Measurements from ENCODE around the gene PPP2CA. TPM values are rescaled to one million over a fixed set of nuclear protein-coding genes. Genes with fewer than 3 reads are reported as not detected.

PPP2CA gene
- total and polyA plus RNA-seq, 2 of the 8 experiments (the other 6 are each of a cell fraction or from before 2014, with no cell fraction given): 75.0 to 205 TPM

GRCh38 chr5:134228624-134229023 is 2.8 kb upstream of the PPP2CA start:
- Histone ChIP-seq H3K23ac (ENCODE audit: insufficient read length) (no peak overlapping the region), H2AFZ (ENCODE audit: low read length) (no peak overlapping the region), H2BK5ac (ENCODE audit: low read depth, low read length) (no peak overlapping the region), H3K56ac (replicated peaks; ENCODE audit: insufficient read length, low read depth, low read length) (no peak overlapping the region), H3K79me2 (ENCODE audit: control insufficient read depth in 1 of 2, insufficient read depth in 2 of 2, low read length in 2 of 2) (peaks cover 22 to 33% of the 10 kb centered on the region in 2 experiments), H3K14ac (ENCODE audit: insufficient read length) (no peak overlapping the region), H4K8ac (ENCODE audit: extremely low read depth, insufficient read depth, low read length) (no peak overlapping the region), H3K79me1 (ENCODE audit: low read depth, low read length) (no peaks in the 10 kb centered on the region), H3K27me3 (replicated peaks in 1 of 4; ENCODE audit: control insufficient read depth in 3 of 4, extremely low read depth in 1 of 4, insufficient read depth in 3 of 4, low read length in 3 of 4) (no peaks in the 10 kb centered on the region), H3K4me2 (ENCODE audit: insufficient read depth in 1 of 2, low read depth in 2 of 2, low read length in 2 of 2) (no peak overlapping the region), H3K9me3 (ENCODE audit: insufficient read depth in 2 of 2, low read depth in 1 of 2, low read length in 1 of 2) (no peaks in the 10 kb centered on the region), H2BK120ac (replicated peaks; ENCODE audit: low read depth, low read length) (no peak overlapping the region), H4K91ac (replicated peaks; ENCODE audit: insufficient read length, low read length) (no peak overlapping the region), H3K36me3 (ENCODE audit: control insufficient read depth in 2 of 4, insufficient read depth in 4 of 4, low read length in 3 of 4) (peaks cover 0 to 2% (median 0%) of the 10 kb centered on the region in 4 experiments; a peak in 1 of 8 replicates), H3K23me2 (ENCODE audit: low read depth, low read length) (peaks cover 9% of the 10 kb centered on the region), H3K18ac (ENCODE audit: extremely low read depth, low read length) (no peak overlapping the region), H2BK12ac (ENCODE audit: low read depth, low read length) (no peak overlapping the region), H3K4me3 (ENCODE audit: extremely low read depth in 1 of 4, insufficient read depth in 2 of 4, low read depth in 3 of 4, low read length in 4 of 4) (no peak overlapping the region), H4K20me1 (replicated peaks in 1 of 2; ENCODE audit: control insufficient read depth in 1 of 2, insufficient read depth in 2 of 2, low read length in 2 of 2) (peaks cover 10 to 12% of the 10 kb centered on the region in 2 experiments), H3K9ac (replicated peaks in 1 of 4; ENCODE audit: extremely low read depth in 1 of 4, low read depth in 3 of 4, low read length in 3 of 4) (no peak overlapping the region), H3K4me1 (replicated peaks in 1 of 4; ENCODE audit: control insufficient read depth in 3 of 4, insufficient read depth in 4 of 4, low read length in 3 of 4) (peaks cover 0 to 5% (median 2%) of the 10 kb centered on the region in 4 experiments; a peak in 4 of 7 replicates), H2BK15ac (ENCODE audit: low read length) (no peak overlapping the region), H3K4ac (replicated peaks; ENCODE audit: insufficient read length, low read depth, low read length) (no peak overlapping the region), H4K5ac (ENCODE audit: insufficient read length, low read depth, low read length) (no peak overlapping the region), H2AK5ac (ENCODE audit: low read depth, low read length) (no peak overlapping the region), H3K27ac (ENCODE audit: low read depth, low read length) (no peak overlapping the region), H2BK20ac (ENCODE audit: low read length) (no peak overlapping the region)
- no peak for FAIRE-seq
- no peak for DNase-seq (ENCODE audit: low read depth in 1 of 2, low spot score in 2 of 2)
- POLR2A ChIA-PET (ENCODE audit: partially characterized antibody): interaction anchor here (1.0 kb wide), 2 partner anchors 18 to 51 kb away, joined by 3 read pairs; partner anchors contain the start of gene SKP1
- CTCF ChIA-PET (ENCODE audit: partially characterized antibody): interaction anchor here (0.7 kb wide), 1 partner anchor 247 kb away, joined by 3 read pairs; no protein-coding TSS in a partner anchor
- TF ChIP-seq SRF (IDR thresholded peaks at IDR 0.05; ENCODE audit: low read depth, low read length) (no peak), CTBP2 (IDR thresholded peaks at IDR 0.05; ENCODE audit: borderline replicate concordance, insufficient read depth, insufficient read length, low read length) (no peak), TAF7 (optimal IDR thresholded peaks at IDR 0.05; ENCODE audit: borderline replicate concordance, low read depth, low read length) (no peak), RBBP5 (IDR thresholded peaks at IDR 0.05; ENCODE audit: borderline replicate concordance, low read depth, low read length) (no peak), SIN3A (conservative IDR thresholded peaks at IDR 0.05 in 1 of 2, IDR thresholded peaks at IDR 0.05 in 1 of 2; ENCODE audit: low read depth in 1 of 2, low read length in 2 of 2) (no peak), EZH2 (IDR thresholded peaks at IDR 0.05; ENCODE audit: low read depth, low read length, severe bottlenecking) (no peak), CREB1 (IDR thresholded peaks at IDR 0.05) (no peak), HDAC6 (IDR thresholded peaks at IDR 0.05; ENCODE audit: low read depth, low read length) (no peak), SP2 (IDR thresholded peaks at IDR 0.05; ENCODE audit: low read length) (no peak)
